BJ (cell line): Measurements from ENCODE around the gene RNF103. TPM values are rescaled to one million over a fixed set of nuclear protein-coding genes. Genes with fewer than 3 reads are reported as not detected.

ENCODE experiments used
- CTCF ChIA-PET: fragments of 350-600 bp; formaldehyde crosslinking; extraction: SDS; loops from one replicate; lab custom pipeline; 2021; ENCODE audit warnings: antibody characterized with exemption, inconsistent platforms; lab: Yijun Ruan, JAX
- POLR2A ChIA-PET: fragments of 300-600 bp; sonication (Branson Sonifier 250); formaldehyde crosslinking; extraction: SDS; loops from one replicate; lab custom pipeline; 2021; ENCODE audit warnings: antibody characterized with exemption; lab: Charles Lee
- DNase-seq: peaks from one replicate; pipeline ENCODE4 v3.0.0-alpha.2; 2011; ENCODE audit warnings: low read depth
- H3K27me3 ChIP-seq: 2 replicates; pipeline ENCODE4 v1.6.0; 2011; ENCODE audit warnings: low read length; ENCODE audit not compliant: control insufficient read depth, insufficient read depth
- H3K36me3 ChIP-seq: 2 replicates; pipeline ENCODE4 v1.5.1; 2011; ENCODE audit warnings: low read length; ENCODE audit not compliant: control insufficient read depth, insufficient read depth
- H3K4me3 ChIP-seq: 2 replicates; pipeline ENCODE4 v1.5.1; 2011; ENCODE audit warnings: low read depth, mild to moderate bottlenecking, control low read depth, low read length
- CTCF ChIP-seq: IDR thresholded peaks from 2 replicates; pipeline ENCODE4 v1.5.1; 2011; ENCODE audit warnings: low read depth, mild to moderate bottlenecking, control low read depth, inconsistent platforms, low read length, moderate library complexity; ENCODE audit not compliant: insufficient read depth
- polyA plus RNA-seq: library from polyadenylated mRNA; depleted of rRNA; stranded (reverse); fragments of >200 nt; gene quantifications from 2 replicates; pipeline ENCODE4 v1.2.3, GENCODE V29; 2011

The RNF103 gene
- polyA plus RNA-seq, 1 experiment, result 8.2 TPM

- Histone ChIP-seq H3K27me3 (no peaks in the 10 kb centered on the region), H3K4me3 (no peak overlapping the region), H3K36me3 (peaks cover 4% of the 10 kb centered on the region)
- CTCF ChIA-PET, result no interaction called here
- no peak for TF ChIP-seq CTCF
- DNase-seq, result no peak
- POLR2A ChIA-PET, result no interaction called here
Observed at GRCh38 chr2:86617738-86618137, 5.9 kb downstream of the RNF103 start.

- Histone ChIP-seq H3K4me3 (no peak overlapping the region), H3K27me3 (no peaks in the 10 kb centered on the region), H3K36me3 (peaks cover 4% of the 10 kb centered on the region)
- DNase-seq, result no peak
- no peak for TF ChIP-seq CTCF
- POLR2A ChIA-PET, result no interaction called here
- CTCF ChIA-PET, result no interaction called here
Observed at GRCh38 chr2:86617153-86617552, 6.5 kb downstream of the RNF103 start.

GRCh38 chr2:86616502-86616901, 7.2 kb downstream of the RNF103 start:
- no peak for DNase-seq
- TF ChIP-seq CTCF, result no peak
- Histone ChIP-seq H3K4me3 (no peak overlapping the region), H3K27me3 (no peaks in the 10 kb centered on the region), H3K36me3 (peaks cover 6% of the 10 kb centered on the region)
- POLR2A ChIA-PET, result no interaction called here
- CTCF ChIA-PET, result no interaction called here

- Histone ChIP-seq H3K27me3 (no peaks in the 10 kb centered on the region), H3K4me3 (no peak overlapping the region), H3K36me3 (peaks cover 8% of the 10 kb centered on the region)
- no peak for TF ChIP-seq CTCF
- ChIA-PET CTCF (interaction anchor here (0.5 kb wide), 1 partner anchor 164 kb away, joined by 3 read pairs; no protein-coding TSS in a partner anchor), POLR2A (no interaction called here)
- no peak for DNase-seq
Observed at GRCh38 chr2:86615596-86615995, 8.1 kb downstream of the RNF103 start.

- TF ChIP-seq CTCF, result no peak
- no peak for DNase-seq
- ChIA-PET CTCF (no interaction called here), POLR2A (no interaction called here)
- H3K27me3 ChIP-seq, result no peaks in the 10 kb centered on the region
- H3K4me3 ChIP-seq, result no peak overlapping the region
- peaks cover 6% of the 10 kb centered on the region for H3K36me3 ChIP-seq
Observed at GRCh38 chr2:86613515-86613914, 10.2 kb downstream of the RNF103 start.
